ENCODE data around the gene DAAM2. TPM values are rescaled to one million over a fixed set of nuclear protein-coding genes. Genes with fewer than 3 reads are reported as not detected.

DAAM2 gene
- total and polyA plus RNA-seq, 9 of the 15 experiments (the other 6 are each of a cell fraction or from before 2014, with no cell fraction given) = 0.01 to 0.07 TPM; not detected in 7

DNA sequence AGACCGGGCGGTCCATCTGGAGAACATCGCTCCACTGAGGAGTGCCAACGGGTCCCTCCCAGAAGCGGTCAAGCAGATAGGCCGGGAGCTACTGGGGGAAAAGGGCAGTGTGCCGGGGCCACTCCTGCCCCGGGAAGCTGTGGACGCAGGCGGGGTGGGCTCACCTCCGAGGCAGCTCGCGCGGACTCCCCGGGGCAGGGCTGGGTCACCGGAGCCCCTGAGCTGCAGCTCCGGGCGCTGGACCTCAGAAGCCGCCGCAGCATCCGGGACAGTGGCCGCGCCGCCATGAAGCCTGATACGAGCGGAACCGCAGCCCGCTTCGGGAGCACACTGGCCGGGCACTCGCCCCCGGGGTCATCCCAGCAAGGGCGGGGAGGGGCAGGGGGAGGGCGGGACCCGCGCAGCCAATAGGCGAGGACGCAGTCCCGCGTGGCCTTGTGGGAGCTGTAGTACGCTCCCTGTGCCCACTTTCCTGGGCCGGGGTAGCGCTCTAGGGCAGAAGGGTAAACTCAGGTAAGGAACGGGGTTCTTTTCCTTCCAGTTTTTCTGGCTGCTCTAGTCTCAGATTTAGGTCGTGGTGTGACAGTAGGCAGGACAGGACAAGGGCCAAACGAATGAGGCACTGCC lies 142.1 kb downstream of the DAAM2 start, which contains the start of gene MOCS1 (continued):
- TF ChIP-seq, protein P1, sequence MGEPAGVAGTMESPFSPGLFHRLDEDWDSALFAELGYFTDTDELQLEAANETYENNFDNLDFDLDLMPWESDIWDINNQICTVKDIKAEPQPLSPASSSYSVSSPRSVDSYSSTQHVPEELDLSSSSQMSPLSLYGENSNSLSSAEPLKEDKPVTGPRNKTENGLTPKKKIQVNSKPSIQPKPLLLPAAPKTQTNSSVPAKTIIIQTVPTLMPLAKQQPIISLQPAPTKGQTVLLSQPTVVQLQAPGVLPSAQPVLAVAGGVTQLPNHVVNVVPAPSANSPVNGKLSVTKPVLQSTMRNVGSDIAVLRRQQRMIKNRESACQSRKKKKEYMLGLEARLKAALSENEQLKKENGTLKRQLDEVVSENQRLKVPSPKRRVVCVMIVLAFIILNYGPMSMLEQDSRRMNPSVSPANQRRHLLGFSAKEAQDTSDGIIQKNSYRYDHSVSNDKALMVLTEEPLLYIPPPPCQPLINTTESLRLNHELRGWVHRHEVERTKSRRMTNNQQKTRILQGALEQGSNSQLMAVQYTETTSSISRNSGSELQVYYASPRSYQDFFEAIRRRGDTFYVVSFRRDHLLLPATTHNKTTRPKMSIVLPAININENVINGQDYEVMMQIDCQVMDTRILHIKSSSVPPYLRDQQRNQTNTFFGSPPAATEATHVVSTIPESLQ (CRISPR knock-in tag; IDR thresholded peaks at IDR 0.05) = peak; percentile 58; the same call in 1 of the 2 replicates
- TF ChIP-seq ZBTB1 (CRISPR knock-in tag; IDR thresholded peaks at IDR 0.05; ENCODE audit: borderline replicate concordance, low read depth) = peak; percentile 92
- no peak for TF ChIP-seq DACH1 (IDR thresholded peaks at IDR 0.05; ENCODE audit: partially characterized antibody)
- 0 out of 4 replicates have a peak, but pooled peaks of 1 of the 2 experiments have one; percentile 27 for TF ChIP-seq TEAD1 (CRISPR knock-in tag; IDR thresholded peaks at IDR 0.05)
- TF ChIP-seq KLF16 (IDR thresholded peaks at IDR 0.05) = no peak
- TF ChIP-seq, protein P2, sequence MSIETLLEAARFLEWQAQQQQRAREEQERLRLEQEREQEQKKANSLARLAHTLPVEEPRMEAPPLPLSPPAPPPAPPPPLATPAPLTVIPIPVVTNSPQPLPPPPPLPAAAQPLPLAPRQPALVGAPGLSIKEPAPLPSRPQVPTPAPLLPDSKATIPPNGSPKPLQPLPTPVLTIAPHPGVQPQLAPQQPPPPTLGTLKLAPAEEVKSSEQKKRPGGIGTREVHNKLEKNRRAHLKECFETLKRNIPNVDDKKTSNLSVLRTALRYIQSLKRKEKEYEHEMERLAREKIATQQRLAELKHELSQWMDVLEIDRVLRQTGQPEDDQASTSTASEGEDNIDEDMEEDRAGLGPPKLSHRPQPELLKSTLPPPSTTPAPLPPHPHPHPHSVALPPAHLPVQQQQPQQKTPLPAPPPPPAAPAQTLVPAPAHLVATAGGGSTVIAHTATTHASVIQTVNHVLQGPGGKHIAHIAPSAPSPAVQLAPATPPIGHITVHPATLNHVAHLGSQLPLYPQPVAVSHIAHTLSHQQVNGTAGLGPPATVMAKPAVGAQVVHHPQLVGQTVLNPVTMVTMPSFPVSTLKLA (conservative IDR thresholded peaks at IDR 0.05) = peak in 1 of 2 experiments; percentile 29; a peak in 1 of 4 replicates
- peak in 1 of 2 experiments; percentile 34; a peak in 1 of 4 replicates for TF ChIP-seq NONO (IDR thresholded peaks at IDR 0.05; ENCODE audit: low read depth in 2 of 2, low read length in 1 of 2)
- no peak for TF ChIP-seq ZNF551 (CRISPR knock-in tag; IDR thresholded peaks at IDR 0.05)
- TF ChIP-seq, protein P3, sequence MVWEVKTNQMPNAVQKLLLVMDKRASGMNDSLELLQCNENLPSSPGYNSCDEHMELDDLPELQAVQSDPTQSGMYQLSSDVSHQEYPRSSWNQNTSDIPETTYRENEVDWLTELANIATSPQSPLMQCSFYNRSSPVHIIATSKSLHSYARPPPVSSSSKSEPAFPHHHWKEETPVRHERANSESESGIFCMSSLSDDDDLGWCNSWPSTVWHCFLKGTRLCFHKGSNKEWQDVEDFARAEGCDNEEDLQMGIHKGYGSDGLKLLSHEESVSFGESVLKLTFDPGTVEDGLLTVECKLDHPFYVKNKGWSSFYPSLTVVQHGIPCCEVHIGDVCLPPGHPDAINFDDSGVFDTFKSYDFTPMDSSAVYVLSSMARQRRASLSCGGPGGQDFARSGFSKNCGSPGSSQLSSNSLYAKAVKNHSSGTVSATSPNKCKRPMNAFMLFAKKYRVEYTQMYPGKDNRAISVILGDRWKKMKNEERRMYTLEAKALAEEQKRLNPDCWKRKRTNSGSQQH (CRISPR knock-in tag; IDR thresholded peaks at IDR 0.05) = no peak
- TF ChIP-seq SOX6 (IDR thresholded peaks at IDR 0.05) = no peak
- no peak for TF ChIP-seq ZNF785 (CRISPR knock-in tag; IDR thresholded peaks at IDR 0.05)
- TF ChIP-seq KLF10 (CRISPR knock-in tag; IDR thresholded peaks at IDR 0.05) = no peak
- no peak for TF ChIP-seq TCF3 (CRISPR knock-in tag; IDR thresholded peaks at IDR 0.05)
- no peak for TF ChIP-seq ADNP (tag; IDR thresholded peaks at IDR 0.05)
- TF ChIP-seq, protein P4, sequence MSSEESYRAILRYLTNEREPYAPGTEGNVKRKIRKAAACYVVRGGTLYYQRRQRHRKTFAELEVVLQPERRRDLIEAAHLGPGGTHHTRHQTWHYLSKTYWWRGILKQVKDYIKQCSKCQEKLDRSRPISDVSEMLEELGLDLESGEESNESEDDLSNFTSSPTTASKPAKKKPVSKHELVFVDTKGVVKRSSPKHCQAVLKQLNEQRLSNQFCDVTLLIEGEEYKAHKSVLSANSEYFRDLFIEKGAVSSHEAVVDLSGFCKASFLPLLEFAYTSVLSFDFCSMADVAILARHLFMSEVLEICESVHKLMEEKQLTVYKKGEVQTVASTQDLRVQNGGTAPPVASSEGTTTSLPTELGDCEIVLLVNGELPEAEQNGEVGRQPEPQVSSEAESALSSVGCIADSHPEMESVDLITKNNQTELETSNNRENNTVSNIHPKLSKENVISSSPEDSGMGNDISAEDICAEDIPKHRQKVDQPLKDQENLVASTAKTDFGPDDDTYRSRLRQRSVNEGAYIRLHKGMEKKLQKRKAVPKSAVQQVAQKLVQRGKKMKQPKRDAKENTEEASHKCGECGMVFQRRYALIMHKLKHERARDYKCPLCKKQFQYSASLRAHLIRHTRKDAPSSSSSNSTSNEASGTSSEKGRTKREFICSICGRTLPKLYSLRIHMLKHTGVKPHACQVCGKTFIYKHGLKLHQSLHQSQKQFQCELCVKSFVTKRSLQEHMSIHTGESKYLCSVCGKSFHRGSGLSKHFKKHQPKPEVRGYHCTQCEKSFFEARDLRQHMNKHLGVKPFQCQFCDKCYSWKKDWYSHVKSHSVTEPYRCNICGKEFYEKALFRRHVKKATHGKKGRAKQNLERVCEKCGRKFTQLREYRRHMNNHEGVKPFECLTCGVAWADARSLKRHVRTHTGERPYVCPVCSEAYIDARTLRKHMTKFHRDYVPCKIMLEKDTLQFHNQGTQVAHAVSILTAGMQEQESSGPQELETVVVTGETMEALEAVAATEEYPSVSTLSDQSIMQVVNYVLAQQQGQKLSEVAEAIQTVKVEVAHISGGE (CRISPR knock-in tag; IDR thresholded peaks at IDR 0.05) = peak in 1 of 3 experiments; percentile 79; a peak in 2 of 6 replicates
- TF ChIP-seq TBP (optimal IDR thresholded peaks at IDR 0.05; ENCODE audit: low read depth, low read length) = peak; percentile 29
- no peak for TF ChIP-seq FIP1L1 (IDR thresholded peaks at IDR 0.05; ENCODE audit: low read depth, low read length, poor library complexity, severe bottlenecking)
- 0 out of 2 replicates have a peak, but pooled peaks have one; percentile 11 for TF ChIP-seq SAFB (IDR thresholded peaks at IDR 0.05; ENCODE audit: borderline replicate concordance, low read depth, low read length)
